HS-27A (cell line): ENCODE data around the gene PRPH2.
"Not testable (repeated sequence)": the region's sequence is repeated elsewhere in the genome, so short reads cannot be mapped to it uniquely, and the experiment has no call there.

ENCODE experiments used
- DNase-seq: peaks from one replicate; pipeline ENCODE4 v3.0.0-alpha.2; 2012; ENCODE audit warnings: low read depth, missing footprints

Gene PRPH2

GRCh38 chr6:42742116-42742894 is 19.9 kb upstream of the PRPH2 start:
- no peak for DNase-seq

- DNase-seq: no peak
Measured at GRCh38 chr6:42740725-42741124, 18.3 kb upstream of the PRPH2 start.

GRCh38 chr6:42735976-42736375 is 13.6 kb upstream of the PRPH2 start:
- DNase-seq: no peak

GRCh38 chr6:42733867-42734481 is 11.6 kb upstream of the PRPH2 start:
- DNase-seq: not testable (repeated sequence)

- no peak for DNase-seq
Measured at GRCh38 chr6:42729731-42730130, 7.3 kb upstream of the PRPH2 start.

- no peak for DNase-seq
Measured at GRCh38 chr6:42727627-42728026, 5.2 kb upstream of the PRPH2 start.

GRCh38 chr6:42727087-42727611 is 4.8 kb upstream of the PRPH2 start:
- no peak for DNase-seq

GRCh38 chr6:42726485-42727086 is 4.2 kb upstream of the PRPH2 start:
- peak; percentile 59 for DNase-seq

- DNase-seq: no peak
Measured at GRCh38 chr6:42726026-42726425, 3.6 kb upstream of the PRPH2 start.

GRCh38 chr6:42724825-42725224 is 2.4 kb upstream of the PRPH2 start:
- DNase-seq: no peak

GRCh38 chr6:42720739-42721138 is 1.7 kb downstream of the PRPH2 start:
- no peak for DNase-seq

- DNase-seq: no peak
Measured at GRCh38 chr6:42715871-42716270, 6.5 kb downstream of the PRPH2 start.

- no peak for DNase-seq
Measured at GRCh38 chr6:42714098-42714761, 8.2 kb downstream of the PRPH2 start.

GRCh38 chr6:42711930-42712329 is 10.5 kb downstream of the PRPH2 start:
- no peak for DNase-seq

- DNase-seq: no peak
Measured at GRCh38 chr6:42710316-42710715, 12.1 kb downstream of the PRPH2 start.

- no peak for DNase-seq
Measured at GRCh38 chr6:42709871-42710270, 12.5 kb downstream of the PRPH2 start.

GRCh38 chr6:42708096-42708495 is 14.3 kb downstream of the PRPH2 start:
- no peak for DNase-seq

GRCh38 chr6:42707595-42707994 is 14.8 kb downstream of the PRPH2 start:
- no peak for DNase-seq

- no peak for DNase-seq
Measured at GRCh38 chr6:42704937-42705374, 17.4 kb downstream of the PRPH2 start.

- no peak for DNase-seq
Measured at GRCh38 chr6:42704251-42704936, 18.0 kb downstream of the PRPH2 start.

GRCh38 chr6:42702786-42703185 is 19.6 kb downstream of the PRPH2 start:
- not testable (repeated sequence) for DNase-seq

- DNase-seq: no peak
Measured at GRCh38 chr6:42702200-42702599, 20.2 kb downstream of the PRPH2 start.
